Glomerular visceral epithelial cell (primary cell): ENCODE measurements around the gene RPL7A.
A peak's percentile ranks its signal among the peaks of the same experiment; 100 is the strongest.

ENCODE experiments used
- DNase-seq: peaks from one replicate; pipeline ENCODE4 v3.0.0-alpha.2; 2016; ENCODE audit errors: extremely low spot score

Gene RPL7A

GRCh38 chr9:133347515-133347984, 468 bp upstream of the RPL7A start:
- DNase-seq: no peak

- no peak for DNase-seq
Observed at GRCh38 chr9:133348718-133349573, 928 bp downstream of the RPL7A start.

- no peak for DNase-seq
Observed at GRCh38 chr9:133349965-133350616, 2.1 kb downstream of the RPL7A start.

GRCh38 chr9:133351526-133351907, 3.5 kb downstream of the RPL7A start:
- DNase-seq: no peak

- peak; percentile 47 for DNase-seq
Observed at GRCh38 chr9:133351908-133352634, 4.1 kb downstream of the RPL7A start.

- DNase-seq: no peak
Observed at GRCh38 chr9:133352635-133353340, 4.8 kb downstream of the RPL7A start.

GRCh38 chr9:133353548-133353947, 5.5 kb downstream of the RPL7A start:
- no peak for DNase-seq

- no peak for DNase-seq
Observed at GRCh38 chr9:133354766-133355165, 6.7 kb downstream of the RPL7A start.

GRCh38 chr9:133355881-133356357, 7.9 kb downstream of the RPL7A start:
- no peak for DNase-seq

GRCh38 chr9:133356391-133357091, 8.5 kb downstream of the RPL7A start, which contains the start of the genes SURF1 and SURF2:
Gene SURF1, minus strand, starts transcription at chr9:133356487. Its CDS starts 34 bp downstream, at chr9:133356453.
Gene SURF2, plus strand, starts transcription at chr9:133356550. Its CDS starts 43 bp downstream, at chr9:133356593.
- peak; percentile 82 for DNase-seq

- no peak for DNase-seq
Observed at GRCh38 chr9:133357656-133358055, 9.6 kb downstream of the RPL7A start.

- no peak for DNase-seq
Observed at GRCh38 chr9:133359399-133360175, 11.6 kb downstream of the RPL7A start.

GRCh38 chr9:133360400-133361393, 12.7 kb downstream of the RPL7A start:
- no peak for DNase-seq

GRCh38 chr9:133361507-133362092, 13.6 kb downstream of the RPL7A start:
- no peak for DNase-seq

- no peak for DNase-seq
Observed at GRCh38 chr9:133362359-133363044, 14.5 kb downstream of the RPL7A start.

GRCh38 chr9:133366435-133366834, 18.4 kb downstream of the RPL7A start:
- DNase-seq: no peak

GRCh38 chr9:133367221-133367620, 19.2 kb downstream of the RPL7A start:
- DNase-seq: no peak

- no peak for DNase-seq
Observed at GRCh38 chr9:133367778-133368177, 19.8 kb downstream of the RPL7A start.
